ENCODE results near the gene LYST. TPM values are rescaled to one million over a fixed set of nuclear protein-coding genes. Genes with fewer than 3 reads are reported as not detected.

Gene LYST
- total and polyA plus RNA-seq, 10 of the 15 experiments (the other 5 are each of a cell fraction or from before 2014, with no cell fraction given) = 3.3 to 28.1 (median 5.6) TPM

DNA sequence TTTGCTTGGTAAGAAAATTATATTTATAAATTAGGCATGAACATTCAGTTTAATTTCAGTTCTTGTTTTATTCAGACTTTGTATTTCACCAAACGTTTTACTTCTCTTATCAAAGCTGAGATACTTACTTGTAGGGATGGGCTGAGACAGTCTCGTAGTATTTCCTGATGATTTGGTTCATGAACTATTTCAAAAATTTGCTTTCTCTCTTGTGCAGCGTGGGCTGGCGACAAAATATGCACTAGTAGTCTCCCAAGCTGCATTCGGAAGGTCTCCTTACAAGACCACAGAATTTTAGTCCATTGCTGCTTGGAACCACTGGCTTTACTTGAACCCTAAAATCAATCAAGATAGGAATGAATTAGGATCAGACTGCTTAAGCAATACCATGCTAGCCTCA is 125.4 kb downstream of the LYST start:
- CTCF ChIA-PET = interaction anchor here (1.2 kb wide), 1 partner anchor 102 kb away, joined by 3 read pairs; no protein-coding TSS in a partner anchor
- H3K27me3 ChIP-seq (replicated peaks in 1 of 2; ENCODE audit: control insufficient read depth in 2 of 2, insufficient read depth in 2 of 2, low read length in 1 of 2) = no peaks in the 10 kb centered on the region
- RAD21 ChIA-PET (ENCODE audit: unreplicated experiment) = no interaction called here
- no peaks in the 10 kb centered on the region; a peak in 1 of 4 replicates for H3K36me3 ChIP-seq (ENCODE audit: control insufficient read depth in 2 of 2, insufficient read depth in 2 of 2, low read length in 1 of 2)
- intact Hi-C loops (cut with micrococcal nuclease; ENCODE audit: unreplicated experiment) = no loop called here
- FAIRE-seq (no peak), ATAC-seq (no peak), DNase-seq (ENCODE audit: low read depth, low spot score) (no peak)
- 75% methylated on average over 5 of the region's 5 CpGs for WGBS (ENCODE audit: insufficient coverage, insufficient replicate concordance, low lambda C conversion rate, missing lambda C conversion rate)
- SMC1A ChIA-PET (ENCODE audit: uncharacterized antibody, unreplicated experiment) = interaction anchor here (1.3 to 2.1 kb wide), 2 partner anchors 9 to 230 kb away, joined by 3 to 9 read pairs; no protein-coding TSS in a partner anchor
- H3K4me2 ChIP-seq (ENCODE audit: control insufficient read depth, insufficient read depth) = no peak overlapping the region
- no peaks in the 10 kb centered on the region for H3K79me2 ChIP-seq (ENCODE audit: control insufficient read depth, insufficient read depth, low read length)
- H3K9me3 ChIP-seq (replicated peaks; ENCODE audit: control insufficient read depth, insufficient read depth, low read length) = no peaks in the 10 kb centered on the region
- BruUV-seq (replicated peaks) = no TSS peak
- no peaks in the 10 kb centered on the region for H3K4me1 ChIP-seq (ENCODE audit: control insufficient read depth, insufficient read depth, low read length)
- H3K27ac ChIP-seq (ENCODE audit: control insufficient read depth, insufficient read depth) = no peak overlapping the region
- no peak overlapping the region for H3K9ac ChIP-seq (ENCODE audit: control insufficient read depth, insufficient read depth, low read length)
- no peak overlapping the region for H2AFZ ChIP-seq (ENCODE audit: control insufficient read depth, low read depth, low read length)
- TF ChIP-seq LARP7 (IDR thresholded peaks at IDR 0.05) = no peak
- TF ChIP-seq EED (IDR thresholded peaks at IDR 0.05; ENCODE audit: low read depth) = no peak
- no peak for TF ChIP-seq GABPA (IDR thresholded peaks at IDR 0.05; ENCODE audit: low read depth)
- TF ChIP-seq DPF2 (IDR thresholded peaks at IDR 0.05) = no peak
- TF ChIP-seq, protein P1, sequence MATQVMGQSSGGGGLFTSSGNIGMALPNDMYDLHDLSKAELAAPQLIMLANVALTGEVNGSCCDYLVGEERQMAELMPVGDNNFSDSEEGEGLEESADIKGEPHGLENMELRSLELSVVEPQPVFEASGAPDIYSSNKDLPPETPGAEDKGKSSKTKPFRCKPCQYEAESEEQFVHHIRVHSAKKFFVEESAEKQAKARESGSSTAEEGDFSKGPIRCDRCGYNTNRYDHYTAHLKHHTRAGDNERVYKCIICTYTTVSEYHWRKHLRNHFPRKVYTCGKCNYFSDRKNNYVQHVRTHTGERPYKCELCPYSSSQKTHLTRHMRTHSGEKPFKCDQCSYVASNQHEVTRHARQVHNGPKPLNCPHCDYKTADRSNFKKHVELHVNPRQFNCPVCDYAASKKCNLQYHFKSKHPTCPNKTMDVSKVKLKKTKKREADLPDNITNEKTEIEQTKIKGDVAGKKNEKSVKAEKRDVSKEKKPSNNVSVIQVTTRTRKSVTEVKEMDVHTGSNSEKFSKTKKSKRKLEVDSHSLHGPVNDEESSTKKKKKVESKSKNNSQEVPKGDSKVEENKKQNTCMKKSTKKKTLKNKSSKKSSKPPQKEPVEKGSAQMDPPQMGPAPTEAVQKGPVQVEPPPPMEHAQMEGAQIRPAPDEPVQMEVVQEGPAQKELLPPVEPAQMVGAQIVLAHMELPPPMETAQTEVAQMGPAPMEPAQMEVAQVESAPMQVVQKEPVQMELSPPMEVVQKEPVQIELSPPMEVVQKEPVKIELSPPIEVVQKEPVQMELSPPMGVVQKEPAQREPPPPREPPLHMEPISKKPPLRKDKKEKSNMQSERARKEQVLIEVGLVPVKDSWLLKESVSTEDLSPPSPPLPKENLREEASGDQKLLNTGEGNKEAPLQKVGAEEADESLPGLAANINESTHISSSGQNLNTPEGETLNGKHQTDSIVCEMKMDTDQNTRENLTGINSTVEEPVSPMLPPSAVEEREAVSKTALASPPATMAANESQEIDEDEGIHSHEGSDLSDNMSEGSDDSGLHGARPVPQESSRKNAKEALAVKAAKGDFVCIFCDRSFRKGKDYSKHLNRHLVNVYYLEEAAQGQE (IDR thresholded peaks at IDR 0.05; ENCODE audit: low read depth, low read length) = no peak
- H3K4me3 ChIP-seq = no peak overlapping the region
- POLR2A ChIA-PET = no interaction called here
- no peaks in the 10 kb centered on the region for H4K20me1 ChIP-seq (ENCODE audit: control insufficient read depth, insufficient read depth)
- in situ Hi-C loops (cut with MboI) = no loop called here
